Astrocyte of the spinal cord (primary cell): ENCODE results near the gene NVL.

Experiments
- DNase-seq: peaks from one replicate; pipeline ENCODE4 v3.0.0; 2011; ENCODE audit warnings: low read depth, low spot score
- H3K4me3 ChIP-seq: 2 replicates; pipeline ENCODE4 v1.5.1; 2011; ENCODE audit warnings: low read depth, mild to moderate bottlenecking, low read length, moderate library complexity
- CTCF ChIP-seq: IDR thresholded peaks from 2 replicates; pipeline ENCODE4 v1.5.1; 2012; ENCODE audit warnings: low read depth, mild to moderate bottlenecking, low read length, inconsistent platforms
- in situ Hi-C: cut with HindIII; loops from 2 replicates; pipeline ENCODE4 v1.10.0; 2017; ENCODE audit warnings: low sequenced_read_pairs

Gene NVL

GRCh38 chr1:224333309-224333926 lies 3.4 kb upstream of the NVL start:
- in situ Hi-C loops: no loop called here
- peak; percentile 73 for DNase-seq
- H3K4me3 ChIP-seq: no peak overlapping the region
- TF ChIP-seq CTCF: peak; percentile 54

DNA sequence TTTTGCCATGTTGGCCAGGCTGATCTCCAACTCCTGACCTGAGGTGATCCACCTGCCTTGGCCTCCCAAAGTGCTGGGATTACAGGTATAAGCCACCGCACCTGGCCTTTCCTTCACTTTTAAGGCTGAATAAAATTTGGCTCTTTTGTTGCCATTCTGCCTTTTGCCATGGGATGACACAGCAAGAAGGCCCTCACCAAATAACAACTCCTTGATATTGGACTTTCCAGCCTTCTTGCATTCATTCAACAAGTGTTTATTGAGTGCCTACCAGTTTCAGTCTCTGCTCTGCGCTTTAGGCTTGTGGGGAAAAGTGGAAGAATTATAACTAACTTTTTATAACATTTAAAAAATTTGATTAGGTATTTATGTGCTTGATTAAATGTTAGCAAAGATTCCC lies 1.9 kb upstream of the NVL start:
- no peak for DNase-seq
- TF ChIP-seq CTCF: no peak
- H3K4me3 ChIP-seq: no peak overlapping the region
- in situ Hi-C loops: no loop called here

GRCh38 chr1:224331326-224331725 lies 1.4 kb upstream of the NVL start:
- no peak overlapping the region for H3K4me3 ChIP-seq
- in situ Hi-C loops: no loop called here
- TF ChIP-seq CTCF: no peak
- no peak for DNase-seq

- TF ChIP-seq CTCF: no peak
- in situ Hi-C loops: no loop called here
- no peak for DNase-seq
- H3K4me3 ChIP-seq: peak overlapping the region; percentile 77
Measured at GRCh38 chr1:224329484-224329841, 509 bp downstream of the NVL start.

DNA sequence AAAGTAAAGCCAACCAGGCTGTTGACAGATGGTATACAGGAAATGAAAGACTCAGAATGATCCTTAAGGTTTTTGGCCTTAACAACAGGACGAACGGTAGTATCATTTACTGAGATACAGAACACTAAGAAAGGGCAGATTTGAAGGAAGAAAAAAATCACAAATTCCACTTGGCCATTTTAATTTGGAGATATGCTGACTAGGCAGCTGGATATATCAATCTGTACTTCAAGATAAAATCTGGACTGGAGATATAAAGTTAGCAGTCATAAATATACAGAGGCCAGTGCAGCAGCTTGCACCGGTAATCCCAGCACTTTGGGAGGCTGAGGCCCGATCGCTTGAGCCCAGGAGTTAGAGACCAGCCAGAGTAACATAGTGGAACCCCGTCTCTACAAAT lies 1.3 kb downstream of the NVL start:
- H3K4me3 ChIP-seq: no peak overlapping the region
- no peak for DNase-seq

GRCh38 chr1:224325959-224326358 lies 4.0 kb downstream of the NVL start:
- in situ Hi-C loops: no loop called here
- DNase-seq: no peak
- no peak overlapping the region for H3K4me3 ChIP-seq
- no peak for TF ChIP-seq CTCF

More for the DNA sequence above, 1.3 kb downstream of the NVL start:
- in situ Hi-C loops: no loop called here
- TF ChIP-seq CTCF: no peak

DNA sequence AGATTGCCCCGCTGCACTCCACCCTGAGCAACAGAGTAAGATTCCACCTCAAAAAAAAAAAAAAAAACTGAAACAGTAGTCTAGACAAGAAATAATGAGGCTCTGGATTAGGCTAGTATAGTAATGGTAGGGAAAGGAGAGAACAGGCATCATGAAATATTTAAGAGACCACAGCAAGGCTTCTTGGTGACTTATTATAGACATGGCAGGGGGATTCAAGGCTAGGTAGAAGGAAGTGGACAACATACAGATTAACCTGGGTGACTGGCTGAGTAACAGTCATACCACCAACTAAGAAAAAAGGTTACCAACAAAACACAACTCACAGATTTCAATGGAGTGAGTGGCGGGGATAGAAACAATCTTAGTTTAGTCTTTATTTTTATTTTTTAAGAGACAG lies 8.3 kb downstream of the NVL start:
- no peak for TF ChIP-seq CTCF
- in situ Hi-C loops: no loop called here
- DNase-seq: no peak
- H3K4me3 ChIP-seq: no peak overlapping the region
